Left lobe of liver (tissue), 2 donors: ENCODE measurements around the gene ULK3. TPM values are rescaled to one million over a fixed set of nuclear protein-coding genes. Genes with fewer than 3 reads are reported as not detected.
A peak's percentile ranks its signal among the peaks of the same experiment; 100 is the strongest.

Experiments used
- ATAC-seq: fragments of 200-7000 bp; cut with Tn5 transposase; one replicate; pipeline ENCODE4 v1.9.1; 2020; ENCODE audit warnings: mild to moderate bottlenecking, moderate library complexity
- DNase-seq: peaks from one replicate; pipeline ENCODE4 v3.0.0-alpha.2; 2020; ENCODE audit warnings: low spot score
- total RNA-seq: library from RNA; stranded (reverse); gene quantifications from one replicate; pipeline ENCODE4 v1.2.1, GENCODE V29; 2021
- donor health status: DM: no; HTN: no; CAD: no; lungs with moderate emphysema.
- donor health status: DM: no; HTN: yes; CAD: no.

The ULK3 gene
- total RNA-seq, 1 donor from 2014 or later = 23.8 TPM

DNA sequence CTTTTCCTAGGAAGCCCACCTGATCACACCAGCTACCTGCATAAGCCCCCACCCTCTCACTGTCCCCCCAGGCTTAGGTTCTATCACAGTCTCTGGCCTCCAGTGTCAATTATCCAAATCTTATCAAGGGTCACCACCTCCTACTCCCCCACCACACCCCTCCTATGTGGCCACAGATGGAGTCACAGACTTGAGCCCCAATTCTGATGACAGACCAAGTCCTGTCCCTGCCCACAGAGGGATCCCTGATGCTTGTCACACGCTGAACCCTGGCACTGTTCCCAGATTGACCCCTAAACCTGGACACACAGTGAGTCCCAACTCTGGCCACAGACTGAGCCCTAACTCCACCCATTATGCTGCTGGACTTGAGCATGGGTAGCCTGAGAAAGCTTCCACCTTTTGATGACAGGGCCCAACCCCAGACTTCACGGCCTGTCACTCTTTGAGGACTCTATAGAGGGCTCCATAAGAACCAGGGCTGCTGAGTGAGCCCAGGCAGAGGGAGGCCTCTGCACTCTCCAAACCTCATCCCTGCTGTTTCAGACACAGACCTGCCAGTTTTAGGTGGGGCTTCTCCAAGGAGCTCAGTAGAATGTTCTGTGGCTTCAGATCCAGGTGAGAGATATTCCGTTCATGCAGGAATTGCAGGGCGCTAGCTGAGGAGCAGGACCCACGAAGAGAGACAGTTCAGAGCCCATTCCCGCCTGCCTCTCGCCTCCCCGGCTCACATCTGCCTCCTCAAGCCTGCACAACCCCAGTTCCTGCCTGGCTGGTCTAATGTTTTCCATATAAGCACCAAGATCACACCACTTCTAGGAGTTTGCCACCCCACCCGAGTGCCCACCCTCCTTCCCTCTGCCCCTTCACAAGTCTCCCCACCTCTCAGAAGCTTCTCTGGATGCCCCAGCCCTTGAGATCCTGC is 1.8 kb downstream of the ULK3 start:
- DNase-seq = no peak
- no peak for ATAC-seq

DNA sequence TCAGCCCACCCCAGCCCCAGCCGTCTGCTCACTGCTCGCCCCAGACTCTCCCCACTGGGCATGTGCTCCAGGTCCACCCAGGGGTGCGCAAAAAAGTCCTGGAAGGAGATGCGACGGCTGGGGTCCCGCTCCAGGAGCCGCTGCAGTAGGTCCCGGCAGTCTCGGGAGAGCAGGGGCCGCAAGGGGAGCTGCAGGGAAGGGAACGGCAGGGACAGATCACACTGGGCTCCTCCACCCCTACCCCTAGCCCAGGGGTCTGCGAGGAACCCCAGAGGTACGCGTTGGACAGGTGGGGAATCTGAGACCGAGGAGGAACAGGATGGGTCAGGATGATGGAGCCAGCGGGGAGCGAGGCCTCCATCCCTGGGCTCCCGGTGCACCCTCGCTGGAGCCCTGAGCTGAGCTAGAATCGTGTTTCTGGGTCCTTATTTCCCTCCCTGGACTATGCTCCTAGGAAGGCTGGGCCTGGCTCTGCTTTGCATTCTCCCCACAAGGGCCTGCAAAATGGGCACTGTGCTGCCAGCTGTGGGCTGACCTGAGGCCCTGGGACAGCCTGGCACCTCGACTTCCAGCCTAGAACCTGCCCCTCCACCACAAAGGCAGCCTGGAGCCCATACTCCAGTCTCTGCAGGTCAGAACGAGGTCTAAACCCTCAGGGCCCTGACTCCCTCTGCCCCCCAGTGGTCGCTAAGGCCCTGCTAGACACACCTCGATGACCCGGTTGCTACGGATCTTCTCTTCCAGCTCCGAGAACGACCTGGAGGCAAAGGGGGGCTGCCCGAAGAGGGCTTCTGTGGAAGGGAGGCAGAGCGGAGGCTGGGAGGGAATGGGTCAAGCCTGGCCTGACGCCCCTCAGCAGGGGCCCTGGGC is 3.2 kb downstream of the ULK3 start:
- ATAC-seq = no peak
- DNase-seq = no peak

DNA sequence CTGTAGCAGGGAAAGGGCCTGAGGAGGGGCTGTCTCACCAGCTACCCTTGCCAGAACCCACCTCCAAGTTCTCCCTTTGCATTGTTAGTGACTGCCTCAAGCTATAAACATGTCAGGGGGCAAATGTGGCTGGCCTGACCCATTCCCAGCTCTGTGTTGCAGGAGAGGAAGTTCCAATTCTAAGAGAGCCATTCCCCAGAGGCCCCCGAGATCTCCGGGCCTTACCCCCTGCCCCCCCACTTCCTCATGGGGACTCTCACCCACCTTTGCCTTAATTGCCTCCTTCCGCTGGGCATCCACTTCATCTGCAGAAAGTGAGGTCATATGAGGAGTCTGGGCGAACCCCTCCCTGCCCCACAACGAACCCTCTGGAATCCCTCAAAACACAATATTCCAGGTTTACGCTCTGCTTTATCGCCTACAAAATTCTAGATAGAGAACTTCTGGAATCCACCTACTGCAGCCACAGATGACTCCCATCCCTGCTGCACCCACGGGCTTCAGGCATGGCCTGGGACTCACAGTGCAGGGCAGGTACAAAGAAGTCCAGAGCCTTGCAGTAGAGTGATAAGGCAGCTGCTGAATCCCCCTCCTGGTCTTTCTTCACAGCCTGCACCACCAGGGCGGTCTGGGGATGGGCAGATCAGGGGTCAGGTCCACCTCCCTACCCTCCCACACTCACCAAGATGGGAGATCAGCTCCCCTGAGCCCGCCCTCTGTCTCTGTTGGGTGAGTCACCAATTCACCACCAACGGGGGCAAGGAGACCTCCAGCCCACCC is 4.0 kb downstream of the ULK3 start:
- no peak for DNase-seq
- ATAC-seq = no peak

DNA sequence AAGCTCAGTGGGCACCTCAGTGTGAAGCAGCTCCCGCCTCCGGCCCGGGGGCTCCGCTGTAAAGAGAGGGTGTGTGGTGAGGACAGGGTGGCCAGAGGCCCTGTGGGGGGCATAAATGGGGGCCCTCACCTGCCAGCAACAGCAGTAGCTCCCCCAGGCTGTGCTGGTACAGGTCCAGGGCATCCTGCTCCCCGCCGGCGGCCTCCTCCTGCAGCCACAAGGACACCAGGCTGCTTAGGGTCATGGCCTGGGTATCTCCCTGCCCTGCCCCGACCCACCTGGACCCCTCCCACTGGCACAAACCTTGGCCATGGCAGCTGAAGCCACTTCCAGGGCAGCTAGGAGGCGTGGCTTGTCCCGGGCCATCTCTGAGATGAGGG is 4.8 kb downstream of the ULK3 start:
- no peak for ATAC-seq
- DNase-seq = no peak

DNA sequence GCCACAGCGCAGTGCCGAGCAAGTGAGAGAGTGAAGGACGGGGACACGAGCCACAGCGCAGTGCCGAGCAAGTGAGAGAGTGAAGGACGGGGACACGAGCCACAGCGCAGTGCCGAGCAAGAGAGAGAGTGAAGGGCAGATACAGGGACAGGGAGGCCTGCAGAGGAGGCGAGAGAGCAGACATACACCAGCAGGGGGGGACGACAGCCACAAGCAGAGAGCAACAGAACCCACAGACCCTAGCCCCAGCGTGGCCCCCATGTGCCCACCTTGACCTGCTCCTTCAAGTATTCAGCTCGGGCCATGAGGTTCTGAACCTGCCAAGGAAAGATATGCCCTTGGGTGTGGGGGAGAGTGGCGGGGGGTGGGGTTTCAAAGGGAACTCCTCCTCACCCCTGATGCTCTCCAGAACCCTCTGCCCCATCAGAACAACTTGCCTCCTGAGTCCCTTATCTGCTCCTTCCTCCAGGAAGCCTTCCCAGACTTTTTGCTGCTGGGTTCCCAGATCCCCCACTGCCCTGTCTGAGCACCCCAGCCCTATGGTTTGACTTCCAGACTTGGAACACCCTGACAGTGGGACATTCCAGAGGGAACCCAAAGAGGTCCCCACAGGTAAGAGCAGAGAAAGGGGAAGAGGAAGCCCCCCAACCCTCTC is 5.3 kb downstream of the ULK3 start:
- DNase-seq (no peak), ATAC-seq (no peak)

DNA sequence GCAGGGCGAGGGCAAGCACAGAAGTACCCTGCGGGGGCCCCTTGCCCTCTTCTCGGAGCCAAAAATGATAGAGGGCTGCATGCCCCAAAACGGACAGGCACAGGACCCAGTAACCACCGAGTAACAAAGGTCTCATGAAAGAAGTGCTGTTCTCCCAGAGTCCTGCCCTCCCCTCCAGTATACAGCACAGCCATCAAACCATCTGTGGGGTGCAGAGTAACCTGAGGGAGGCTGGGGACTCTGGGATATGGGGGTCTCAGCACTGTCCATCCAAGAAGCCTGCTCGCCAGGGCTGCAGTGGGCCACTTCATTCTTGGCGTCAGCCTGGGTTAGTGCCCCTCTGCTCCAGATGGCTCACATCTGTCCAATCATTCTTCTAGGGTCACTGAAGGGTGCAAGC is 6.1 kb downstream of the ULK3 start:
- DNase-seq (no peak), ATAC-seq (no peak)

DNA sequence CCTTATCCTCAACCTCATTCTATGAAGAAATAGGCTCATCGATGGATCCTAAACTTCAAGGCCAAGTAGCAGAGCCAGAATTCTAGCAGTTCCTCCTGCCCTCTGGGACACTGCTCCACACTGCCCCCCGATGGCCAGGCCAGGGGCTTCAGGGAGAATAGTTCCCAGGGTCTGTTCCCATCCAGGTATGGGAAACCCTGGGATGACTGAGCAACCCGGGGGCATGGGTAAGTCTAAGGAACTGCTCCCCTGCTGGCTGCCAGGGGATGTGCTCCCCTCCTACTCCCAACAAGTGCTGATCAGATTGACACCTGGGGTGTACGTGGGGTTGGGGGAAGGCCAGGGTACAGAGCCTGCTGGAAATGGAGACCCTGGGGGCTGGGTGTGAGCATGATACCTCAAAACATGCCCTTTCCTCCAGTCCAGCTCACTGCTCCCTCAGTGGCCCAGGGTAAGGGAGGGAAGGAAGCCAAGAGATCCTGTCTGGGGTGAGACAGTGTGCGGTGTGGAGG is 7.6 kb downstream of the ULK3 start:
- DNase-seq = peak; percentile 65
- ATAC-seq = peak; percentile 75

DNA sequence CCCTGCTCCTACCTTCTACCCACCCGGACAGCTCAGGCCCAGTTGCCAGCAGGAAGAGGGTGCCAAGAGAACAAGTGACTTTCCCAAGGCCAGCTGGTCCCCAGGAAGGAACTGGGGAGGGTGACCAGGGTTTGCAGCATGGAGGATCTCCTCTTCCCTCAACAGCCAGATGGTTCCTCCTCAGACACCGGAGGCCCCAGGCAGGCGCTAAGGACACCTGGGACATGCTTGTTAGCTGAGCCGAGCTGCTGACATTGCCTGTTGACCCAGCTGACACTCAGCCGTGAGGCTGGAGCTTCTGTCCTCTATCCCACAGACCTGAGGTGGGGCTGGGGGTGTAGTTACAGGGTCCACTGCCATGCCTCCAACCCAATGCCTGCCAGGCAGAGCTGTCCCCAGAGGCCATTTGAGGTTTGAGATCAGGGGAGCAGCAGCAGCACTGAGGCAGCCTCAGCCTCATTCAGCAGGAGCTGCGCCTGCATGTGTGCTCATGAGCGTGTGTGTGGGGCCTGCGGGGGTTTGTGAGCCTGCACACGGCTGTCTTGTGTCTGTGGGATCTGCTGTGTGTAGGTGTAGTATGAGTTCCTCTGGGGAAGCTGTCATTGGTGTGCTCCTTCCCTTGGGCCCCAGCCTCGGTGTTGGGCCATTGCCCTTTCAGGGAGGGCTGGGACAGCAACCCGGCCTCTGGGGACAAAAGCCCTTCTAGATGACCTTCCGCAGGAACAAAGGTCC is 9.4 kb downstream of the ULK3 start:
- ATAC-seq (no peak), DNase-seq (no peak)

DNA sequence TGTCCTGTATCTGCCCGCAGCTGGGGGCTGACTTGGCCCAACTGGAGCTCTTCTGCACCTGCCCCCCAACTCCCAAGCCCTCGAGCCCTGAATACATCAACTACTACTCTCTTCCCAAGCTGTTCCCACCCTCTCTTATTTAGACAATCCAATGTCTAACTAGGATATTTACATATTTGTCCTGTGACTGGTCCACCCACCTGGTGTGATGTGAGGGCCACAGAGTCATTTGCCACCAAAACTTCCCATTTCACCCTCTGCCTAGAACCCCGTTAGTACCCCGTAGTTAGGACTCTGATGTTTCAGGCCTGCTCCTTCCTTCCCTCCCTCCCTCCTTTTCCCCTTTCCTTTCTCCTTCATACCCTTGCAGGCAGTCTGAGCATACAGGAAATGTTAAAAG is 10.1 kb downstream of the ULK3 start:
- DNase-seq = no peak
- ATAC-seq = no peak

DNA sequence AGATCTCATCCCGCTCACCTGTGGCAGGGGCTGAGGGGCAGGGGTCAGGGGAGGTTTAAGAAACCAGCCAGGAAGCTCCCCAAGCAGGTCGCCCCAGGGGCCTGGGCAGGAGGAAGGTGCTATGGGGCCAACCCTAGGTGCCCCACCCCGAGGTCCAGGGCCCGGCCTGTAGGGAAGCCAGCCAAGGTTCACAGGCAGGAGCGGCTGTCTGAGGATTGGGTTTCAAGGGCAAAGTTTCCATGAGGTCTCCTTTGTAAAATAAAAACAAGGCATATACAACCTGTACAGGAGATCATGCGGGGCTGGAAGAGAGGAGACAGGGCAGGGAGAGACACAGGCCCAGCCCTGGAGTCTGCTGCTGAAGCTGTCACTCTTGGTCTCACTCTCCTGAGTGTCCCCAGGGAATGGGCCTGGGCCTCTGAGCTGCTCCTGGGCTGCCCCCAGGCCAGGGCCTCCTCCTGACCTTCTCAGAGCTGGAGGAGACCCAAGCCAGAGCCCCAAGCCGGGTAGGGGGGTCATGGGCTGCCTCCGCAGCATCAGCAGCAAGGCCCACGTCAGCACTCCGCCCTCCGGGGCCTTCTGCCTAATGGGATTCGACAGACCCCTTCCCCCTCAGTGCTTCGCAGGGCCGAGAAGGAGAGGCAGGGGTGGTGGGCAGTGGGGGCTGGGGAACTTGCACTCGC is 11.0 kb downstream of the ULK3 start:
- no peak for DNase-seq
- peak; percentile 46 for ATAC-seq

DNA sequence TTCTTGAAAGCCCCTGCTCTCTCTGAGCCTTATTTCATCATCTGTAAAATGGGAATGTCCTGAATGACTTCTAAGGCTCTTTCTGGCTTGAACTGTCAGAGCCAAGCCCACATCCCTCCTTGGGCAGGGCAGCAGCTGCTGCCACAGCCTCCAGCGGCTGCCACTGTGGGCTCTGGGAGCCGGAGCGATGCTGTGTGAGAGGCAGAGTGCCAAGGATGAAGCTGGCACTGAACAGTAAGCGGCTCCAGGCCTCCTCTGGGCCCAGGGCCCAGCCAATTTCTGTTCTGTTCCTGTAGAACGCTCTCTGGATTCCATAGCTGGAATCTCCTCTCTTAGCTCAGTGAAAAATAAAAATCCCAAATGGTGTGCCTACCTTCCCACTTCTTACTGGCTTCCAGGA is 12.1 kb downstream of the ULK3 start:
- ATAC-seq (peak; percentile 25), DNase-seq (no peak)

DNA sequence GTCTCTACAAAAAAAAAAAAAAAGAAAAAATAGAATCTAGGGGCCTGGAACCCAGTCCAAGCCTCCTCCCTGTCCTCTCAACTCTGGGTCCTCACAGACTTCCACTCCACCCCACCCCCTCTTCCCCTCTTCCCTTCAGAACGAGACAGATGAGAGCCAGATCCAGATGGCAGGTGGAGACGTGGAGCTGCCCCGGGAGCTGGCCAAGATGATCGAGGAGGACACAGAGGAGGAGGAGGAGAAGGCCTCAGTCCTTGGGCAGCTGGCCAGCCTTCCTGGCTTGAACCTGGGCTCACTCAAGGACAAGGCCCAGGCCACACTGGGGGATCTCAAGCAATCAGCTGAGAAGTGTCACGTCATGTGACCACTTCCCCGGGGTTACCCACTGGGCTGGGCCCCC is 13.0 kb downstream of the ULK3 start:
- no peak for ATAC-seq

DNA sequence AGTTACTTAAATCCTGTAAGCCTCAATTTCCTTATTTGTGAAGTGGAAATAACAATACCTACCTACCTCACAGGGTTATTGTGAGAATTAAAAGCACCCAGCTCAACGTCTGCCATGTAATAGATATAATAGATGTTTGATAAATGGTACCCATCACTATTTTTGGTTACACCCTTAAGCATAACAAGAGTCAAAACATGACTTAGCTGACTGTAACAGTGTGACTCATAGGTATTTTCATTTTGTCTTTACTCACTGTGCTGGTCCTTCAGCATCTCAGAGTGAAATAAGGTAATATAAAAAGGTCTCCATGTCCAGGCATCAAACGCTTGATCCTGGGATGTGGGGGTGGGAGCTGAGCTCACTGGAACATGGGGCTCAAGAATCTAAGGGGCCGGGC is 13.5 kb downstream of the ULK3 start:
- no peak for DNase-seq
- ATAC-seq = no peak

More for the DNA sequence above, 13.0 kb downstream of the ULK3 start:
- no peak for DNase-seq

DNA sequence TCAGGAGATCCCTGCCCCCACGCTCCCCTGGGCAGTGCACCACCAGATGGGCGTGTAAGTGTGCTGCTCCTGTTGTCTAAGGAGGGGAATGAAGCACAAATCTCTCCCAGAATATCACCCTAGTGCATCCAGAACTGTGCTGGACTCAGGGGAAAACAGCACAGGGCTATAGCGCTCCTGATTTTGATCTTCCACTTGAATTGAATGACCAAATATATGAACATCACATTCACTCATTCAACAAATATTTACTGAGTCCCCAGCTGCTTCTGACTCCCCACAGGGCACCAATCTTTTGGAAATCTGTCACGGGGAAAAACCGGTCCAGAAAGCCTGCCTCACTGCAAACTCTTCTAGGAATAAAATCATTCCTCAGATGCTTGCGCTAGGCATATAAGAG is 14.1 kb downstream of the ULK3 start:
- no peak for ATAC-seq
- DNase-seq = no peak

DNA sequence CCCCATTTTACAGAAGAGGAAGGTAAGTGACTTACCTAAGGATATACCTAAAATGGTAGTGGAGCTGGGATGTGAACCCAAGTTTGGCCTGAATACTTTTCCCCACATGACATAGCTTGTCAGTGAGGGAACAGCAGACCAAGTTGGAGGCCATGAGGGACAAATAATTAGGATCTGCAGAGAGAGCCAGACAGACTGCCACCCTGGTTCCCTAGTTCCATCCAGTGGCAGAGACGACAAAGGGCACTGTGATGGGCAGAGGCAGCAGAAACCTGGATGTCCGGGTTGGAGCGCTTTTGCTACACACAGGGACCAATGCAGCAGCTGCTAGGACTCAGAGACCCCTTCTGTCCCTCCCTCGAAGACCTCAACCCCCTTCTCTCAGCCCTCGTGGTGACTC is 15.3 kb downstream of the ULK3 start:
- DNase-seq (no peak), ATAC-seq (no peak)

DNA sequence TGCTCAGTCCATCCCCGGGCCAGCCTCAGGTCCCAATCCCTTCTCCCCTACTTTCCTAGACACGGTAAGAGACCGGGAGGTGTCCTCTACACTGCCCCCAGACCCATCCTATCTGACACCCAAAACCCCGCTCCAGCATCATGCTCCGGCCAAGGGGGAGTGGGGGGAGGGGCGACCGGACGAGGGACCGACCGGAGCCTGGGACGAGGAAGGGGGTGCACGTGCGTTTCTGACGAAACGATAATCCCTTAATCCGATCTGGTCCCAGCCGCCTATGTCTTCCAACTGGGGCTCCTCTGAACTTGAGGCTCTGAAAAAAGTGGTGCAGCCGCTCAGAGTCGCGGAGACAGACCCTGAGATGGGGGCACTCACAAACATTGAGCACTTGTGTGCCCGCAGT is 16.0 kb downstream of the ULK3 start:
- DNase-seq (no peak), ATAC-seq (no peak)

DNA sequence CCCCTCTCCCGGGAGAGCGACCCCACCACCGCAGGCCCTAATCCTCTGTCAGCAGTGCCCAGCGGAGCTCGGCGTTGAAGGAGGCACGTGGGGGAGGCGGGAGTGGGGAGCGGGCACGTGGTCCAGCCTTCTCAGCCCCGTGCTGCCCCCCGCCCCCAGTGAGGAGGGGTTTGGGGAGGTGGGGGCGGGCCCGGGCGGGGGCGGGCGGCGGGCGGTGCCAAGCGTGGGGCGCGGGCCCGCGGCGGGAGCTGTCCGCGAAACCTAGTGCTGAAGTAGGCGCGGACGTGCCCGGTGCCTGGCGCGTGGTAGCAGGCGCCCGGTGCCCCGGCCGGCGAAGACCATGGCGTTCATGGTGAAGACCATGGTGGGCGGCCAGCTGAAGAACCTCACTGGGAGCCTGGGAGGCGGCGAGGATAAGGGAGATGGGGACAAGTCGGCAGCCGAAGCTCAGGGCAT is 16.6 kb downstream of the ULK3 start, which contains the start of gene CPLX3:
TSS of gene CPLX3 (plus strand) at position 264 of the 456 bp plus-strand sequence. CDS start at position 341, 77 bp downstream.
- DNase-seq = no peak
- ATAC-seq = peak; percentile 86

DNA sequence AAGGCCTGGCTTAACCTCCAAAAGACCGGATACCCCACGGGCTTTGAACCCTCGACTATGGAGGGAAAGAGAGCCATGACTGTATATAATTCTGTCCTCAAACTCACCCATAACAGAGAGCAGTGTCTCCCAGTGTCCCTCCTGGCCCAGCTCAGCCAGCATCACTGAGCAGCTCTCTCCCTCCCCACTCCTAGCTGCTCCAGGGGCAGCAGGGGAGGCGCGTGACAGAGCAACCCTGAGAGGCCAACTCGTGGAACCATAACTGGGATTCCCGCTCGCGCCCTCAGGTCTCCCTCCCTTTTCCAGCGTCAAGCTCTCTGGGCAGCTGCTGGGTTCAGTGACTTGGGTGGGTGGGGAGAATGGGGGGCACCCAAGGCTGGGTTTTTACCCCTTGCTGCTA is 17.1 kb downstream of the ULK3 start:
- no peak for ATAC-seq

DNA sequence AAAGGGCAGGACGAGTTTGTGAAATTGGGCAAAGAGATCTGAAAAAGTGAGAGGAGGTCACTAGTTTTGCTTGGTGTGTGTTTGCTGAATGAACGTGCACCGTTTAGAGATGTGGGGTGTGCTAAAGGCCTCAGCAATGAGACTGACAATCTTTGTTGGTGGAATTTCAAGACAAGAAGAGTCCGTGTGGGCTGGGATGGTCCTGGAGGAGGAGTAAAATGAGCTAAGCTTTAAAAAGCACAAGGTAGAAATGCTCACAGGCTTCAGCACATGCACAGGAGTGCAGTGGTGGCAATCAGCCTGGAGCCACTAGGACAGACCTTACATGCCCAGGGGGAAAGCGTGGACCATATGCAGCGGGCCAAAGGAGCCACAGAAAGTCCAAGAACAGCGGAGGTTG is 18.0 kb downstream of the ULK3 start:
- ATAC-seq = no peak
- DNase-seq = no peak

More for the DNA sequence above, 17.1 kb downstream of the ULK3 start:
- DNase-seq = no peak
